Thoracic aorta (tissue), 2 donors: ENCODE data around the gene KCNA5. TPM values are rescaled to one million over a fixed set of nuclear protein-coding genes. Genes with fewer than 3 reads are reported as not detected.

ENCODE experiments used
- ATAC-seq: fragments of 150-250 bp; one replicate; pipeline ENCODE4 v1.8.0; 2017; ENCODE audit warnings: low read depth; ENCODE audit not compliant: insufficient number of reproducible peaks, low FRiP score
- DNase-seq: peaks from one replicate; pipeline ENCODE4 v3.0.0-alpha.2; 2020; ENCODE audit warnings: low spot score
- H3K27ac ChIP-seq, 2 donors: fragments of 200-600 bp; sonication (generic); 1 replicate in 1 of 2; 2 replicates in 1 of 2; pipeline ENCODE4 v1.5.1; 2016; ENCODE audit warnings: mild to moderate bottlenecking in 2 of 2, moderate library complexity in 2 of 2
- H3K27me3 ChIP-seq: fragments of 200-600 bp; sonication (generic); replicated peaks from 2 replicates; pipeline ENCODE4 v1.6.0; 2016; ENCODE audit warnings: mild to moderate bottlenecking; ENCODE audit not compliant: insufficient read depth
- H3K36me3 ChIP-seq: fragments of 200-600 bp; sonication (generic); one replicate; pipeline ENCODE4 v1.5.1; 2016
- H3K4me1 ChIP-seq, 2 donors: fragments of 200-600 bp; sonication (generic); 1 replicate in 1 of 2; 2 replicates in 1 of 2; pipeline versions ENCODE4 v1.5.1 to v1.6.0; 2016; ENCODE audit warnings: low read depth in 2 of 2, mild to moderate bottlenecking in 1 of 2; ENCODE audit not compliant: control insufficient read depth in 1 of 2
- H3K4me3 ChIP-seq: fragments of 200-600 bp; sonication (generic); 2 replicates; pipeline ENCODE4 v1.5.1; 2016; ENCODE audit warnings: mild to moderate bottlenecking
- H3K9me3 ChIP-seq: fragments of 200-600 bp; sonication (generic); 2 replicates; pipeline ENCODE4 v1.5.1; 2016
- total RNA-seq, 2 donors: library from RNA; depleted of rRNA; stranded (reverse); fragments of >200 nt; gene quantifications; one replicate each; pipeline versions ENCODE4 v1.1.0 to v1.2.3, GENCODE V29; 2016
- TF ChIP-seq, protein P1 (sequence below): fragments of 200-600 bp; sonication (generic); IDR thresholded peaks from one replicate; pipeline ENCODE4 v1.5.1; 2019; ENCODE audit warnings: antibody characterized with exemption

The KCNA5 gene
- total RNA-seq, 2 donors from 2014 or later: 58.8 to 91.7 TPM

DNA sequence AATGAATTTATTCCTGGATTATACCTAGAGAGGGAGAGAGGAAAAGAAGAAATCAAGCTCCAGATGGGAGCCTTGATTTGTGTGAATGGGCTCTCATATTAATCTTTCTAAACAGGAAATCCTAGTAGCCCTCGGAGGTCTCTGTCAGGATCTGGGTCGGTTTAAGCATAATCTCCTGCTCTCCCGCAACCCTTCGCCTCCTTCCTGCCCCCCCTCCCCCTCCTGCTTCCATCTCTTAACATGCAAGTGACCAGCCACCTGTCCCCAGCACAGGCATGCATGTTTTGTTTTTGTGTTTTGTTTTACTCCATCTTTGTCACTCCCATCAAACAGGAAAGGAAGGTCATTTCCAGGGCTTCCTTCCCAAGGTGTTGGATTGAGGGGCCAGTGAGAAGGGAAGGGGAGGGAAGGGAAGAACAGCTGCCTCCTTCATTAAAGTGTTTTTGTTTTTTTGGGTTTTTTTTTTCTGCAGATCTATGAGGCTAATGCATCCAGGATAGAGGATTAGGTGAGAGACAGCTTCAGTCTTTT is 4.8 kb upstream of the KCNA5 start:
- Histone ChIP-seq H3K4me1 (peaks cover 10 to 20% of the 10 kb centered on the region in 2 donors), H3K27me3 (no peaks in the 10 kb centered on the region), H3K36me3 (no peaks in the 10 kb centered on the region), H3K9me3 (no peaks in the 10 kb centered on the region), H3K4me3 (no peak overlapping the region), H3K27ac (no peak overlapping the region)
- ATAC-seq (no peak), DNase-seq (no peak)
- TF ChIP-seq, protein P1, sequence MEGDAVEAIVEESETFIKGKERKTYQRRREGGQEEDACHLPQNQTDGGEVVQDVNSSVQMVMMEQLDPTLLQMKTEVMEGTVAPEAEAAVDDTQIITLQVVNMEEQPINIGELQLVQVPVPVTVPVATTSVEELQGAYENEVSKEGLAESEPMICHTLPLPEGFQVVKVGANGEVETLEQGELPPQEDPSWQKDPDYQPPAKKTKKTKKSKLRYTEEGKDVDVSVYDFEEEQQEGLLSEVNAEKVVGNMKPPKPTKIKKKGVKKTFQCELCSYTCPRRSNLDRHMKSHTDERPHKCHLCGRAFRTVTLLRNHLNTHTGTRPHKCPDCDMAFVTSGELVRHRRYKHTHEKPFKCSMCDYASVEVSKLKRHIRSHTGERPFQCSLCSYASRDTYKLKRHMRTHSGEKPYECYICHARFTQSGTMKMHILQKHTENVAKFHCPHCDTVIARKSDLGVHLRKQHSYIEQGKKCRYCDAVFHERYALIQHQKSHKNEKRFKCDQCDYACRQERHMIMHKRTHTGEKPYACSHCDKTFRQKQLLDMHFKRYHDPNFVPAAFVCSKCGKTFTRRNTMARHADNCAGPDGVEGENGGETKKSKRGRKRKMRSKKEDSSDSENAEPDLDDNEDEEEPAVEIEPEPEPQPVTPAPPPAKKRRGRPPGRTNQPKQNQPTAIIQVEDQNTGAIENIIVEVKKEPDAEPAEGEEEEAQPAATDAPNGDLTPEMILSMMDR: no peak

DNA sequence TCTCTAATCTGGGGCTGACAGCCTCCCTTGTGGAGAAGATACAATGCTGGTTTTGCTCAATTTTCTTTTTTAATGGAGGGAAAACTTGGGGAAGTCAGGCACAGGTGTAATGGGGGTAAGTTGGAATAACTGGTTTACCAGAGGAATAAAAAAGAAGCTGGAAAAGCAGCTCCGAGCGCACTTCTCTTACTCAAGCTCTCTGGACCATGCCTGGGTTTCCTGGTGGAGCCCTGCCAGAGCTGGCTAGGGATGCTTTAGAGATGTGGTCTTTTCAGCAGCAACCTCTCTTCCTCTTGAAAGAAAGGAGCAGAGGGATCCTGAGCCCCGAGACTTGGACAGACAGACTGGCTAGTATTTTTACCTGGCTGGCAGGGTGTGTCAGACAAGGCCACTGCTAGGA is 3.9 kb upstream of the KCNA5 start:
- peaks cover under 1 to 17% of the 10 kb centered on the region in 2 donors for H3K4me1 ChIP-seq
- no peak overlapping the region for H3K4me3 ChIP-seq
- TF ChIP-seq, protein P1: no peak
- no peak for DNase-seq
- no peaks in the 10 kb centered on the region for H3K36me3 ChIP-seq
- no peaks in the 10 kb centered on the region for H3K27me3 ChIP-seq
- H3K27ac ChIP-seq: no peak overlapping the region
- no peak for ATAC-seq
- H3K9me3 ChIP-seq: no peaks in the 10 kb centered on the region

DNA sequence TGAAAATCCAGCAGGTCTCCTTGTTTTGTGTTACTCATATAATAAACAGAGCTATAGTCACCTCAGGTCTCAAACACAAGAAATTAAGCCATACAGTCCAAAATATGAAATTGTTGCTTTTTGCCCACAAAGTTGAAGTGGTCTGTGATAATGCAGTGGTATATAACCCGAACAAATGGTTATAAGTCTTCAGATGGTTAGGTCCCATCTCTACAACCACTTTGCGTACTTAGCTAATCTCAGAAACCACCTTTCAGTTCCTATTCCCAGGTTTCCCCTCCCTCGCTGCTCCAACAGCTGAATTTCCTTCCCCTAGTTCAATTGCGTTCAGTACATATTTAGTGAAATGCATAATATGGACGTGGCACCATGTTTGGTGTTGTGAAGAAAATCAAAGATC is 3.3 kb upstream of the KCNA5 start:
- Histone ChIP-seq H3K27ac (no peak overlapping the region), H3K4me1 (peaks cover 0 to 20% of the 10 kb centered on the region in 2 donors), H3K27me3 (no peaks in the 10 kb centered on the region), H3K9me3 (no peaks in the 10 kb centered on the region), H3K36me3 (no peaks in the 10 kb centered on the region), H3K4me3 (no peak overlapping the region)
- DNase-seq (no peak), ATAC-seq (no peak)
- TF ChIP-seq, protein P1: no peak

DNA sequence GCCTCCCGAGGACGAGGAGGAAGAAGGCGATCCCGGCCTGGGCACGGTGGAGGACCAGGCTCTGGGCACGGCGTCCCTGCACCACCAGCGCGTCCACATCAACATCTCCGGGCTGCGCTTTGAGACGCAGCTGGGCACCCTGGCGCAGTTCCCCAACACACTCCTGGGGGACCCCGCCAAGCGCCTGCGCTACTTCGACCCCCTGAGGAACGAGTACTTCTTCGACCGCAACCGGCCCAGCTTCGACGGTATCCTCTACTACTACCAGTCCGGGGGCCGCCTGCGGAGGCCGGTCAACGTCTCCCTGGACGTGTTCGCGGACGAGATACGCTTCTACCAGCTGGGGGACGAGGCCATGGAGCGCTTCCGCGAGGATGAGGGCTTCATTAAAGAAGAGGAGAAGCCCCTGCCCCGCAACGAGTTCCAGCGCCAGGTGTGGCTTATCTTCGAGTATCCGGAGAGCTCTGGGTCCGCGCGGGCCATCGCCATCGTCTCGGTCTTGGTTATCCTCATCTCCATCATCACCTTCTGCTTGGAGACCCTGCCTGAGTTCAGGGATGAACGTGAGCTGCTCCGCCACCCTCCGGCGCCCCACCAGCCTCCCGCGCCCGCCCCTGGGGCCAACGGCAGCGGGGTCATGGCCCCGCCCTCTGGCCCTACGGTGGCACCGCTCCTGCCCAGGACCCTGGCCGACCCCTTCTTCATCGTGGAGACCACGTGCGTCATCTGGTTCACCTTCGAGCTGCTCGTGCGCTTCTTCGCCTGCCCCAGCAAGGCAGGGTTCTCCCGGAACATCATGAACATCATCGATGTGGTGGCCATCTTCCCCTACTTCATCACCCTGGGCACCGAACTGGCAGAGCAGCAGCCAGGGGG is 979 bp downstream of the KCNA5 start:
- Histone ChIP-seq H3K4me3 (peak overlapping the region; percentile 82), H3K36me3 (no peaks in the 10 kb centered on the region), H3K4me1 (peaks cover 0 to 35% of the 10 kb centered on the region in 2 donors), H3K9me3 (no peaks in the 10 kb centered on the region), H3K27me3 (no peaks in the 10 kb centered on the region), H3K27ac (peak overlapping the region; percentile 91 to 96)
- no peak for ATAC-seq
- DNase-seq: no peak
- TF ChIP-seq, protein P1: no peak

DNA sequence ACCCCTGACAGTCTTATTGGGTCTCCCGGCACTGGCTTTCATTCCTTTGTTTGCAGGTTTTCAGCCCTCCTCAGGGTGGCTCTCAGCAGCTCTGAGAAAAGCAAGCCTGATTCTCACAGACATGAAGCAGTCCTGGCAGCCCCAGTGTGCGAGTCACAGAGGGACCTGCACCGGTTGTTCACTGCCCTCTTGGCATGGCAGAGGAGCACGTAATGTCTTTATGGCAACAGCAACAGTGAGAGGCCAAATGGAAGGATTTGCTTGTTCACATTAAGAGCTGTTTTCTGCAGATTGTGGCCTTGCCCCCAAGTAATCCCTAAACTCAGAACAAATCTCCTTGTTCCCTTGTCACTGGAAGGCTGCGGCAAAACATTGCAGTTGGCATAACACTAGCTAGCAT is 3.4 kb downstream of the KCNA5 start:
- Histone ChIP-seq H3K27me3 (no peaks in the 10 kb centered on the region), H3K4me1 (peaks cover 0 to 49% of the 10 kb centered on the region in 2 donors), H3K36me3 (peaks cover 2% of the 10 kb centered on the region), H3K4me3 (peak overlapping the region; percentile 82), H3K27ac (peak overlapping the region; percentile 91 to 96), H3K9me3 (no peaks in the 10 kb centered on the region)
- TF ChIP-seq, protein P1: no peak
- peak; percentile 17 for ATAC-seq
- peak; percentile 50 for DNase-seq
